ENCODE results near the gene ATP8A1.
"Not testable (repeated sequence)": the region's sequence is repeated elsewhere in the genome, so short reads cannot be mapped to it uniquely, and the experiment has no call there.

Gene ATP8A1

DNA sequence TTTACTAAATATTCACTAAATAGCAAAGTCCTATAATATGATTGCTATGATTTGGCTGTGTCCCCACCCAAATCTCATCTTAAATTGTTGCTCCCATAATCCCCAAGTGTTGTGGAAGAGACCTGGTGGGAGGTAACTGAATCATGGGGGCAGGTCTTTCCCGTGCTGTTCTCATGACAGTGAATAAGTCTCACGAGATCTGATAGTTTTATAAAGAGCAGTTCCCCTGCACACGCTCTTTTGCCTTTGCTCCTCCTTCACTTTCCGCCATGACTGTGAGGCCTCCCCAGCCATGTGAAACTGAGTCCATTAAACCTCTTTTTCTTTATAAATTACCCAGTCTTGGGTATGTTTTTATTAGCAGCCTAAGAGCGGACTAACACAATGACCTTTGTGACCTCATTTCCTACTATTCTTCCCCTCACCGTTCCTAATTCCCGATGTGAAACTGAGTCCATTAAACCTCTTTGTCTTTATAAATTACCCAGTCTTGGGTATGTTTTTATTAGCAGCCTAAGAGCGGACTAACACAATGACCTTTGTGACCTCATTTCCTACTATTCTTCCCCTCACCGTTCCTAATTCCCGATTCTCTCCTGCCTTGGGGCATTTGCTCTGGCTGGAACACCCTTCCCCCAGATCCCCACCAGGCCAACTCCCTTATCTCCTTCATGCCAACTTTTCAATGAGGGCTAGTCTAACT lies 4.2 kb downstream of the ATP8A1 start:
- not testable (repeated sequence) for DNase-seq (ENCODE audit: low read depth in 2 of 2, low spot score in 1 of 2)

GRCh38 chr4:42649870-42650269 lies 7.0 kb downstream of the ATP8A1 start:
- no peak for DNase-seq (ENCODE audit: low read depth in 2 of 2, low spot score in 1 of 2)

DNA sequence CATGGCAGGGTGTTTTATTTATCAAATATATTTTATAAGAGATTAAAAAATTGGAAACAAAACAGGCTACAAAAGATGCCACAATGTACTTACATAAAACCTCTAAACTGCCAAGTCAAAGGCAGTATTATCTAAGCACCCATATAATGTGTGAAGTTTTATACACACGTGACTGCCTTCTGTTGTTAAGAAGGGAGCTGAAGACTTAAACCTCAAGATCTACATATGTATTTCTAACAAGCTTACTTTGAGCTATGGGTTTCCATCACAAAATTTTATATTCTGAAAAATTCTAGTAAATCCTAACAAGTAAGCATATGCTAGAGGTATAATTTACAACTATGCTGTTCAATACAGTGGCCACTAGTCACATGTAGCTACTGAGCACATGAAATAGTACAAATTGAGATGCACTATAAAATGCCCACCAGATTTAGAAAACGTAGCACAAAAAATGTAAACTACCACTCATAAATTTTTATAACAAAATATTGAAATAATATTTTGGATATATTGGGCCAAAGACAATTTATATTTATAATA lies 9.8 kb downstream of the ATP8A1 start:
- no peak for DNase-seq (ENCODE audit: low read depth in 2 of 2, low spot score in 1 of 2)

GRCh38 chr4:42646013-42646784 lies 10.7 kb downstream of the ATP8A1 start:
- DNase-seq (ENCODE audit: low read depth in 2 of 2, low spot score in 1 of 2), result no peak

GRCh38 chr4:42644897-42645296 lies 12.0 kb downstream of the ATP8A1 start:
- DNase-seq (ENCODE audit: low read depth in 2 of 2, low spot score in 1 of 2), result no peak

GRCh38 chr4:42643685-42644084 lies 13.2 kb downstream of the ATP8A1 start:
- no peak for DNase-seq (ENCODE audit: low read depth in 2 of 2, low spot score in 1 of 2)

DNA sequence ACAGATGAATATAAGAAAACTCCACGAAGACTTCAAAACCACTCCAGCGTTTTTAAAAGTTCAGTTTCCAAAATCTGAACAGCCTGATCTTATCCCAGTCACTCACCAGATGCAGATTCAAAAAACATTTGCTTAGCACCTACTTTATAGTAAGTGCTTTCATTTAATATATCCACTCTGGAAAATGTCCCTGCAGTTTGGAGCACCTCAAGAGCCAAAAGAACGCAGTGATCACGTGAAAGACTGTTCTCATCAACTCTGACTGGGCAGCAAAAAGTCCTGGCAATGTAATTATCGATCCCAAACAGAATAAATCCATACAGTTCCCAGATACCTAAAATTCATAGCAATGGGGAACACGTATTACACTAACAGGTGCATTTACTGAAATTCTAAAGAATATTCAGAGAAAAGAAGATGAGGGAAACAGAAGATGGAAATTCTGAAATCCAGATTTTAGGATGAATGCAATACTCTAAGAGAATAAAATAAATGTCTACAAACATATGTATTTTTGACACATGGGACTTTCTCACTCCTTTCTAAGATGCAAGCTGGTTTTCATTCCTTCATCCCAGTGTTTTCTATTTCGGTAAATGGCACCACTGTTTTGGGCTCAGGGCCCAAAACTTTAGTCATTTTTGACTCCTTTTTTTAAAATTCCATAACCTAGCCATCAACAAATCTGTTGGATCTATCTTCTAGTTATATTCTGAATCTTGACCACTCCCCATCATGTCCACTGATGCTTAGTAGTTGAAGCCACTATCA lies 13.9 kb downstream of the ATP8A1 start:
- no peak for DNase-seq (ENCODE audit: low read depth in 2 of 2, low spot score in 1 of 2)

GRCh38 chr4:42642101-42642797 lies 14.7 kb downstream of the ATP8A1 start:
- no peak for DNase-seq (ENCODE audit: low read depth in 2 of 2, low spot score in 1 of 2)

GRCh38 chr4:42641656-42642055 lies 15.2 kb downstream of the ATP8A1 start:
- DNase-seq (ENCODE audit: low read depth in 2 of 2, low spot score in 1 of 2), result no peak

DNA sequence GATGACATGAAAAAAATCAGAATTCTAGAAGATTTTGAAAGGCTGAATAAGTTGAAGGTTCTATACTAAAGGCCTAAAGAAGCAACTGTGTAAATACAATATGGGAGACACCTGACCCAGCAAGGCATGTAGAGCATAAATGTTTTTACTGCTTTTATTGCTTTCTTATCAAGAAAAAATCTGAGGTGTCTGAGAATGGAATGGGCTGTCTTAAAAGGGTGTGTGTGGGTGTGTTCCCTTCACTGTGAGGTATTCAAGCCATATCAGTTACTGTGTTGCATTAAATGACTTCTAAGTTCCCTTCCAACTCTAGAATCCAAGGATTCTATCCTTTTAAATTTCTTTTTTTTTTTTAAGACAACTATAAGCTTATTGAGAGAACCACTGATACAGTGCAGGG lies 15.7 kb downstream of the ATP8A1 start:
- no peak for DNase-seq (ENCODE audit: low read depth in 2 of 2, low spot score in 1 of 2)

GRCh38 chr4:42640613-42641012 lies 16.3 kb downstream of the ATP8A1 start:
- DNase-seq (ENCODE audit: low read depth in 2 of 2, low spot score in 1 of 2), result no peak

- DNase-seq (ENCODE audit: low read depth in 2 of 2, low spot score in 1 of 2), result no peak
Measured at GRCh38 chr4:42638993-42639392, 17.9 kb downstream of the ATP8A1 start.

DNA sequence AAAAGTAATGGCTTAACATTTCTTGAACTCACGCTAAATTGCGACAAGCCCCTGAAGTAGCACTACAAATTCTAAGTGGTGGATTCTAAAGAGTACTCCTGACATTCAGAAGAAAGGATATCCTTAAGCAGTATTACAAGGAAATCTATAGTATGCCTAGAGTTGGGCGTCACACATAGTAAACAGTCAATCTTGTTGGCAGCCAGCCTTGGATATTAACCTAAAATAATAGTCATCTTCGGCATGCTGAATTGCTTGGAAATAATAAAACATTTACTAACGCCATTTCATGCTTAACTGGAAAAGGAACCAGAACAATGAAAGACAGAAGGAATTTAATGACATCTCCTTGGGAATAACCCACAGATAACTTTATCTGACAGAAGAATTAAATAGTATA lies 18.6 kb downstream of the ATP8A1 start:
- DNase-seq (ENCODE audit: low read depth in 2 of 2, low spot score in 1 of 2), result no peak

GRCh38 chr4:42637867-42638266 lies 19.0 kb downstream of the ATP8A1 start:
- no peak for DNase-seq (ENCODE audit: low read depth in 2 of 2, low spot score in 1 of 2)

- DNase-seq (ENCODE audit: low read depth in 2 of 2, low spot score in 1 of 2), result no peak
Measured at GRCh38 chr4:42637104-42637503, 19.8 kb downstream of the ATP8A1 start.

DNA sequence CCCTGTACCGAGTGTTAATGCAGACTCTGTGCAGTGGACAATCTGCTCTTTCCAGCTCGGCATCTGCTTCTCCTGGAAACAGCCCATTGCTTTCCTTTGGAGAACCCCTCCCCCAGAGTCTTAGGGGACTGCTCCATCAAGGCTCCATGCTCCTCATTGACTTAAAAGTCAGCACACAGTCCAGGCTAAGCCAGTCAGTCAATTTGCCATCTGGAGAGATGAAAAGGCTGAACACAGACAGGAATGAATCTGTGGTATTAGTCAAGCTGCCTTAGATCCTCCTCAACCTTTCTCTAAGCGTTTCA lies 20.3 kb downstream of the ATP8A1 start:
- no peak for DNase-seq (ENCODE audit: low read depth in 2 of 2, low spot score in 1 of 2)

DNA sequence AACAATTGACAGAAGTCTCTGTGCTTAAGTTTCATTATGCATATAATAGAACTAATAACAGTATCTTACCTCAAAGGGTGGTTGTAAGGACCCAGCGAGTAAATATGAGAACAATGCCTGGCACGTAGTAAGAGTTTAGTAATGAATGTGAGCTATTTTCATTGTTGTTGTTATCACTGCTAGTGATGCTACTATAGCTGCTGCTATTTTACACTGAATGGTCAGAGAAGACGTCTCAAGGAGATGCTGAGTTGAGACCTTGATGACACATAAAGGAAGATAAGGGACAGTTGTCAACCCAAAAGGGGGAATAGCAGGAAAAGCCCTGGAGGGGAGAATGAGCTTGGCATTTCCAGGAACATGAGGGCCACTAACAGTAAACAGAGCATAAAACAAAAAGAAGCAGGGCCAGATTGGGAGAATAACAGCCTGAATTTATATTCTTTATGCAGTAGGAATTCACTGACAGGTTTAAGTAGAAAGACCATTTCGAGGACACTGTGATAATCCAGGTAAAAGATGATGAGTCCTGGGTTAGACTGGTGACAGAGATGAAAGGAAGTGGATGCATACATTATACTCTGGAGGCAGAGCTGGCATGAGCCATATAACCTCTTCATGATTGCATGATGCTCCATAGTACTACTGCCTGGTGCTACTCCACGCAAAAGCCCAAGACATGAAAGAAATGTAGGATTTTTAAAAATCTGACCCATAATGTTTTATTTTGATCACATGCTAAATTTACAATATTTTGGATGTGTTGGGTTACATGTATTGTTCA lies 23.1 kb downstream of the ATP8A1 start:
- DNase-seq (ENCODE audit: low read depth in 2 of 2, low spot score in 1 of 2), result no peak

DNA sequence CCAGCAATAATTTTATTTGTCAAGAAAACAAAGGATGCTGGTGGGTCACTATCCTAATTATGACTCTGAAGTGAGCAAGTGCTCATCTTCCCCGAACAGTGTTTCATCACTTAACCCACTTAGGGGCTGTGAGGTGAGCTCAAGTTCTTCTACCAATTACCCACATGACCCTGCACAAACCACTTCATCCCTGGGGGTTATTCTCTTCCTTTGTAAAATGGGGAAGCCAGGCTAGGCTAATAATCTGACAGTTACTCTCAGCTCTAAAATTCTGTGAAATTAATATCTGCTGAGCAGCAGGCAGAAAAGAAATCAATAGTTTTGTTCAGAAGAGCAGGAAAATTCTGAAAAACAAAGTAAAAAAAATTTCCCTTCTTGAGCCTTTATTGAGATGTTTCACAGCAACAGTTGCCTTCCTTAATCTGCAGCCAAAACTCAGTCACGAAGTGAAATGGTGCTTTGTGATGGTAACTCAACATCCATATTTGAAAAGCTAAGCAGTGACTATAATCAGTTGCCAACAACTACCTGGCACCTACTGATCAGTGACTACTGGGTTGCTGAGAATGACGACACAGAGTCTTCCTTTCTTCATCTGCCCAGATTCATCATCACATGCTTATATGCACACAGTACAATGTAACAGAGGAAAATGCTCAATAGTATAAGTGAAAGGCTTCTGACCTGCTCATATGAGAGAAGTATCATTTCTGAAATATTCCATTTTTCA lies 24.1 kb downstream of the ATP8A1 start:
- DNase-seq (ENCODE audit: low read depth in 2 of 2, low spot score in 1 of 2), result no peak

DNA sequence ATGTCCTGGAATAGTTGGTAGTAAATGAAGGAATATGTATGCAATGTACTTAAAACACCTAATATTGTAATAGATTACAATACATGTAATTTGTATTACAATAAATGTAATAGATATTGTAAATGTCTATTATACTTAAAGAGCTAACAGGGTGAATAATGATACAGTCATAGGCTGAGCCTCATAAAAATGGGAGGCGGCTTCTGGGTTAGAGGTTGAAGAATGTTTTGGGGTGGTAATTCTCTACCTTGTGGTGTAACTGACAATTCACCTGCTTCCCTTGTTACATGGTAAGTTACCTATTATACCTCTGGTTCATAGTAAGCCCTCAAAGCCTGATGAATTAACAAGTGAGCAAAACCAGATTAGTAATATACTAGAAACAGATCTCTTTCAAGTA lies 26.0 kb downstream of the ATP8A1 start:
- DNase-seq (ENCODE audit: low read depth in 2 of 2, low spot score in 1 of 2), result no peak

DNA sequence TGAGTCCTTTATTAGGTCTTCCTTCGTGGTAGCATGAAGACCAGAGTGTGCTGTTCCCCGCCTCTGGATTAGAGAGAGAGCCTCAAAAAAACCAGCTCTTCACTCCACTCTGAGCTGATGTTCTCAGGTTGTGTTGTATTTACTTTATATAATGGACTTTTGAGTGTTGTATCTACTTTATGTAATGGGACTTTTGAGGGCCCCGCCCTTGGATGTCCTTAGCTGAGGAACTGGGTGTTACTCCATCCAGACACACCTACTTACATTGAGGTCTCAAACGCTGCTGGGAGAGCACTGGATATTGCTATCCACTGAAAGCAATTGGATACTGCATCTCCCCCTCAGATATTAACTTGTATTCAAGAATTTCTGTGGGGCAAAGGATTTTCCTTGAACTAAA lies 28.2 kb downstream of the ATP8A1 start:
- no peak for DNase-seq (ENCODE audit: low read depth in 2 of 2, low spot score in 1 of 2)
